ENCODE measurements around the gene ADAMTS9. TPM values are rescaled to one million over a fixed set of nuclear protein-coding genes. Genes with fewer than 3 reads are reported as not detected.
A peak's percentile ranks its signal among the peaks of the same experiment; 100 is the strongest.

Gene ADAMTS9
- total RNA-seq, 2 donors from 2014 or later, result 28.0 to 100 TPM

- intact Hi-C loops (cut with DNase I), result no loop called here
- ATAC-seq (peak in 1 of 2 donors; percentile 19), DNase-seq (peak; percentile 24)
Measured at GRCh38 chr3:64666171-64666588, 21.6 kb downstream of the ADAMTS9 start.

GRCh38 chr3:64664397-64664796 lies 23.4 kb downstream of the ADAMTS9 start:
- intact Hi-C loops (cut with DNase I), result no loop called here
- DNase-seq (no peak), ATAC-seq (no peak)

DNA sequence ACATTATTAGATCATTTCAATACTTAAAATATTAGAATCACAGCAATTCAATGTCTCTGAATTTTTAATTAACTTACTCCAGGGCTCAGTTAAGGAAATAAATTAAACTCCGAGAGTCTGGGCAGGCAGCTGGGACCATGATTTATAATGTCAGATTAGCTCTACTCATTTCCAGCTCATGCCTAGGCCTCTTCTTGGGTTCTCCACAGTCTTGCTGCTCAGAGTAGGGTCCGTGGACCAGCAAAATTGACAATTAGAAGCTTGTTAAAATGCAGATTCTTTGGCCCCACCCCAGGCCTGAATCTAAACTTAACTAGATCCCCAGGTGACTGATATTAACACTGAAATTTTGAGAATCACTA lies 28.2 kb downstream of the ADAMTS9 start:
- intact Hi-C loops (cut with DNase I), result no loop called here
- DNase-seq (no peak), ATAC-seq (no peak)

GRCh38 chr3:64658001-64658400 lies 29.8 kb downstream of the ADAMTS9 start:
- ATAC-seq (no peak), DNase-seq (no peak)
- intact Hi-C loops (cut with DNase I), result no loop called here

DNA sequence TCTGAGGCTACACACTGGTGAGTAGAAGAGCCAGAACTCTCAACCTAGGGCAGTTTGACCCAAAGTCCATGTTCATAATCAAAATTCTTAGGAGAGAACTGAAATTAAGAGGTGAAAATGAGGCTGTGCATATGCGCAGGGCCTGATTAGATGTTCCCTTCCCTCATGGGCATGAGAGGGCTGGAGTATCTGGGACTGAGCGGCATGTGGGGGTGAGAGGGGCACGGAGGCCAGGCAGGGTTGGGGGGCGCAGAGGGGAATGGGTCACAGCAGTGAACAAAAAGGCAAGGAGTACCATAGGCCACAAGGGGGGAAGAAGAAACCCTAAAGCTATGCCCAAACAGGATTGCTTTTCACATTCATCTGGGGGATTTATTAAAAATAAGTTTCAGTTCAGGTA lies 31.3 kb downstream of the ADAMTS9 start:
- no peak for ATAC-seq
- DNase-seq, result no peak
- intact Hi-C loops (cut with DNase I), result no loop called here

DNA sequence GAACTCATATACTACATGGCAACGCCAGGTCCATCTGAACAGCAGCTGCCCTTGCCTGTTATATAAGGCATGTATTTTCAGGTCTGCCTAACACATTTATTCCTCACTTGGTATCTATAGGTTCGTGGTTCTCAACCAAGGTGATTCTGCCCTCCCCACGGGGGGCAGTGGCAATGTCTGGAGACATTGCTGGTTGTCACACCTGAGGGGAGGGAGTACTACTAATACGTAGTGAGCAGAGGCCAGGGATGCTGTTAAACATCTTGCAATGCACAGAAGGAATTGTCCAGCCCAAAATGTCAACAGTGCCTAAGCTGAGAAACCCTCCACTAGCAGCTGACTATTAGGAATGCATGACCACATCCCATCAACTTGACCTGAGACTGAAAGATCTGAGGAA lies 32.6 kb downstream of the ADAMTS9 start:
- DNase-seq, result no peak
- intact Hi-C loops (cut with DNase I), result no loop called here
- ATAC-seq, result no peak

DNA sequence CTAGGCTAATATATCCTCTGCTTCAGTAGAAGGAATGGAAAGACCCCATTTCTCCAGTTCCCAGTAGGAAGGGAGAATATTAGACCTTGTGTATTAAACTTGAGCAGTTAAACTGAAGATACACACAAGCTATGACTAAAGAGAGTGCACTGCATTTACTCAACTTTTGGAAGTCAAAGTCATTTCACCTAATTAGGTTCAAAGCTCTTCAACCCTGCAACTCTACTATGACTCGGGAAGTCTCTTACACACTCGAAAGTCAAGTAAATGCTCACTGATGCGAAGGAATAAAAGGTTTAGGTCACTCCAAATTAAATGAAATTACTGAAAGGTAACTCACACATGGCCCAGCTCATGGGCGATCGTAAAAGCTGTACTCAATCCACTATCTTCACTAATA lies 33.8 kb downstream of the ADAMTS9 start:
- ATAC-seq (no peak), DNase-seq (no peak)
- intact Hi-C loops (cut with DNase I), result no loop called here

DNA sequence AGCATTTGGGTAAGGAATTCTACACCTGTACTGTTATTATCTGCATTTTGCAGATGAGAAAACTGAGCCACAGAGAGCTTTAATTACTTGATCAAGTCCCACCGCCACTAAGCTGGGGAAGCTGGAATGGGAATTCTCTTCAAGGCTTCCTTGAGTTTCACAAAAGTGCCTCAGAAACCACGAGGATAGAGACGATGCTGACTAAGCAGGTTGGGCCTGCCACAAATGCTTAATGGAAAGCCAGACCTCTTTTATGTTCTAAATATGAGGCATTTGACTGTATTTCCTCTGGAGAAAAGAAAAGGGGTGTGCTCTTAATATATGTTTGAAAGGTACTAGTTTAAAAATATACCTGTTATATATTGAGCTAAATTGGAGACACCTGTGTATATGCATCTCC lies 34.7 kb downstream of the ADAMTS9 start:
- intact Hi-C loops (cut with DNase I), result no loop called here
- DNase-seq, result no peak
- no peak for ATAC-seq

GRCh38 chr3:64651741-64652241 lies 36.0 kb downstream of the ADAMTS9 start:
- DNase-seq (no peak), ATAC-seq (peak in 1 of 2 donors; percentile 47)
- intact Hi-C loops (cut with DNase I), result no loop called here

- no peak for ATAC-seq
- intact Hi-C loops (cut with DNase I), result no loop called here
- DNase-seq, result no peak
Measured at GRCh38 chr3:64651303-64651702, 36.5 kb downstream of the ADAMTS9 start.

GRCh38 chr3:64650715-64651114 lies 37.1 kb downstream of the ADAMTS9 start:
- intact Hi-C loops (cut with DNase I), result no loop called here
- DNase-seq, result no peak
- ATAC-seq, result no peak

DNA sequence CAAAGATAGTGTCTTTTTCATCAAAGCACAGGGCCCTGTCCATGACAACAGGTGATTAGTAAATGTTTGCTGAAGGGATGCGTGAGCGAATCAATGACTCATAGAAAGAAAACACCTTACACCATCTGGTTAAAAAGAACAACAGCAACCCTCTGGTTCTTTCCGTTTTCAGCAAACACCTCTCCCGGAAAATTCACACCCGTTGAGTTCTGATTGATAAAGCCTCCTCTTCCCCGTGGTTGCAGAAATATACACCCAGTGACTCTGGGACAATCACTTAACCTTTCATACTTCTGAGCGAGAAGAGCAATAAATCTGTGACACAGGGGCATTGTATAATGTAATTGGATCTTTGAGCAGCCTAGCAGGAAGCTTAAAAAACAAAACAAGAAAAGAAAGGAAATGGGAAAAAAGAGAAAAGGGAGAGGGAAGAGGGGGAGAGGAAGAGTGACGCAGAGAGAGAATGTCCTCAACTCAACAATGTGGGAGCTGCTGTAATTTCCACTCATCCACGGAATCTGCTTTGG lies 37.6 kb downstream of the ADAMTS9 start:
- no peak for ATAC-seq
- DNase-seq, result no peak
- intact Hi-C loops (cut with DNase I), result no loop called here

GRCh38 chr3:64648927-64649906 lies 38.6 kb downstream of the ADAMTS9 start:
- intact Hi-C loops (cut with DNase I), result no loop called here
- ATAC-seq (no peak), DNase-seq (no peak)

DNA sequence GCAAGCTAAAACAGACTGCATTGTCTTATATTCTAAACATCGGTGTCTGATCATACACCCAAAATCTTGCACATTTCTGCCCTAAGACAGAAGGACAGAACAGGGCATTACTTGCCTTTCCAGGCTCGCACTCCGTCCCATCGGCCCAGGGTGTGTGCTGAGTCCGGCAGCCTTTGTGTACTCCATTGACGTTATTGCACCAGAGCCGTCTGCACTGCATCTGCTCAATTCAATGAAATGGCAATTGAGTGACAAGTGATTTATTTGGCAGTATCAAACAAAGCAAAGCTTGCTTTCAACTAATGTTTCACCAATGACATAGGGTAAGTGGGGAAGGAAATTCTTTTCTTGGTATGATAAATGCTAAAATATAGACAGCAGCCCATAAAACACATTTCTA lies 40.0 kb downstream of the ADAMTS9 start:
- no peak for DNase-seq
- ATAC-seq, result no peak
- intact Hi-C loops (cut with DNase I), result no loop called here

- ATAC-seq (peak in 1 of 2 donors; percentile 48), DNase-seq (no peak)
- intact Hi-C loops (cut with DNase I), result no loop called here
Measured at GRCh38 chr3:64645243-64645642, 42.6 kb downstream of the ADAMTS9 start.

GRCh38 chr3:64644483-64644882 lies 43.3 kb downstream of the ADAMTS9 start:
- no peak for ATAC-seq
- DNase-seq, result no peak
- intact Hi-C loops (cut with DNase I), result no loop called here

- intact Hi-C loops (cut with DNase I), result no loop called here
- DNase-seq (no peak), ATAC-seq (no peak)
Measured at GRCh38 chr3:64642327-64643151, 45.3 kb downstream of the ADAMTS9 start.

DNA sequence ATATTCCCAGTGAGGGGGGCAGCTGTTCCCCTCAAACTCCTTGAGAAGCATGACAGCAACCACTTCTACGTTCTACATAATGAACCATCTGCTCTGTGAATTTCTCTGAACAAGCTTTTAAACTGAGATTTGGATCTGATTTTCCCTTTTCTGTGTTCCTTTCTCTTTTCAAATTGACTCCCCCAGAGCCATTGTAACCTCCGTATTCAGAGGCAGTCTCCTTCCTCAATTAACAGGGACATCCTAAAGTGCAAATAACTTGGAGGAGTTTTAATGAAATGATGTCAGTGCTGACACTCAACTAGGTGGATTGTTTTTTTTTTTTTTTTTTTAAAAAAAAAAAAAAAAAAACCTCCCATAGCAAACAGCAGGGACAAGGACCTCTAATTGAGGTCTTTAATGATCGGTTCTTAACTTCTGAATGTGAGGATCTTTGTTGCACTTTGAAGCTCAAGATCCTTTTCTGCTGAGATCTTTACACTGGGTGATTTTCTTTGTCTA lies 48.8 kb downstream of the ADAMTS9 start:
- intact Hi-C loops (cut with DNase I), result no loop called here
- DNase-seq (no peak), ATAC-seq (no peak)

GRCh38 chr3:64638511-64638910 lies 49.3 kb downstream of the ADAMTS9 start:
- DNase-seq, result no peak
- ATAC-seq, result no peak
- intact Hi-C loops (cut with DNase I), result no loop called here

DNA sequence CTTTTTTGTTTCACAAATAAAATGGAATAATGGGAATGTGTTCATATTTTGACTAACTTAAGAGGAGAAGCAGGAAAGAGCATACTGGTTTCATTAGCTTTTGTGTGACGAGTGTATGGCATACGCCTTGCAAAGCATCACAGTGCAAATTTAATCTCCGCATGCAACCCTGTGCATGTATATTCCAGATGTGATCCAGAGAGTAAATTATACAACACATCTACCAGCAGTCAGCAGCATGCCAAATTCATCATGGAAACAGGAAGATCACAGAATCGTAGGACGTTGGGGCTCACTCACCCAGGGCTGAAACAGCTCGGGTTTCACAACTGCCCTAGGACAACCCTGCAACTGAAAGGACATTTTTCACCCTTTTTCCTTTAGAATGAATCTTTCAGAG lies 53.4 kb downstream of the ADAMTS9 start:
- intact Hi-C loops (cut with DNase I), result no loop called here
- DNase-seq, result no peak
- no peak for ATAC-seq
